Activated T-cell treated with anti-CD3 and anti-CD28 coated beads, Interleukin-2, amount 50 U/mL, for 24 hours (primary cell): Measurements from ENCODE around the gene ABCA12.

Source experiments
- DNase-seq: peaks from one replicate; pipeline ENCODE4 v3.0.0-alpha.2; 2020
- H3K27ac Mint-ChIP-seq: 2 replicates; pipeline ENCODE4 v1.8.0; 2020; ENCODE audit warnings: mild to moderate bottlenecking, mixed read lengths
- H3K27me3 Mint-ChIP-seq: 2 replicates; pipeline ENCODE4 v1.8.0; 2020; ENCODE audit warnings: mixed read lengths
- H3K36me3 Mint-ChIP-seq: 2 replicates; pipeline ENCODE4 v1.8.0; 2020; ENCODE audit warnings: low read depth, mixed read lengths
- H3K4me1 Mint-ChIP-seq: 2 replicates; pipeline ENCODE4 v1.8.0; 2020; ENCODE audit warnings: low read depth, mixed read lengths
- H3K4me3 Mint-ChIP-seq: 2 replicates; pipeline ENCODE4 v1.8.0; 2020; ENCODE audit warnings: mild to moderate bottlenecking, moderate library complexity, mixed read lengths
- H3K9me3 Mint-ChIP-seq: 2 replicates; pipeline ENCODE4 v1.8.0; 2020; ENCODE audit warnings: mixed read lengths

ABCA12 gene

DNA sequence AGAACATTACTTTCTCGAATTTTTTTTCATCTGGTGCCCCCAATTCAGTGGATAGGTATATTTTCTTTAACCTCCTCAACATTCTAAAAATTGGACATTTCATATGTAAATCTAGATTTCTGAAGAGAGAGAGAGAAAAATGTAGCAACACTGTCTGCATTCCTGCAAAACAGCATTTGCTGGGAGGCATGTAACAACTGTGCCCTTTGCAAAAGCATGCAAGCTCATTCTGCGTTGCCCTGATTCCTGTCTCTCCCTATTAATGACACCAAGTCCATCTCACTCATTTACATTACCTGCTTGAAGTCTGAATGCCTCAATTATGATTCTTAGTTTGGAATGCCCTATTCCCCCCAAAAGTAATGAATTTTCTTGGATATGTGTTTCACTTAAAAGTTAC, 249.1 kb downstream of the ABCA12 start:
- H3K9me3 Mint-ChIP-seq: no peaks in the 10 kb centered on the region
- no peak for DNase-seq
- no peak overlapping the region for H3K4me3 Mint-ChIP-seq
- H3K36me3 Mint-ChIP-seq: no peaks in the 10 kb centered on the region
- peaks cover 2% of the 10 kb centered on the region for H3K27me3 Mint-ChIP-seq
- no peak overlapping the region for H3K27ac Mint-ChIP-seq
- no peaks in the 10 kb centered on the region for H3K4me1 Mint-ChIP-seq

DNA sequence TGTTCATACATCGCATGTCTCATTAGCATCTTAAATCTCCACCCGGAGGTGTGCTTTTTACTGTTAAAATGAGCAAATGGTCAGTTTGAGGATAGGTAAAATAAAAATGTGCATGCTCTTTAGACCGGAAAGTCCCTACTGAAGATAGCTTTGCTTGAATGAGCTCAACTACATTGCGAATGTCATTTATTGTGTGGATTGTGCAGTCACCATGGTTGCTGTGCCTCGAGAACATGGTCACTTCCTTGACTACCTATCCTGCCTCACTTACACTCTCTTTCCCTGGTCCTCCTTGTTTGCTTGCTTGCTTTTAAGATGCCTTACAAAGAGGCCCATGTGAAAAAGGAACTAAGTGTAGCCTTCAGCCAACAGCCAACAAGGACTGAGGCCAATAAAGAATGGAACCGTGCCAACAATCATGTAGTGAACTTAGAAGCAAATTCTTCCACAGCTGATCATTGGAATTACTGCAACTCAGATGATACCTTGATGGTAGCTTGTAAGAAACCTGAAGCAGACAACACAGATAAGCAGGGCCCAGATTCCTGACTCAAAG, 256.7 kb downstream of the ABCA12 start:
- no peaks in the 10 kb centered on the region for H3K4me1 Mint-ChIP-seq
- H3K27me3 Mint-ChIP-seq: no peaks in the 10 kb centered on the region
- H3K27ac Mint-ChIP-seq: no peak overlapping the region
- DNase-seq: no peak
- H3K9me3 Mint-ChIP-seq: no peaks in the 10 kb centered on the region
- H3K36me3 Mint-ChIP-seq: no peaks in the 10 kb centered on the region
- no peak overlapping the region for H3K4me3 Mint-ChIP-seq
